CD8-positive, alpha-beta memory T cell (primary cell): ENCODE results near the gene SUPT5H. TPM values are rescaled to one million over a fixed set of nuclear protein-coding genes. Genes with fewer than 3 reads are reported as not detected.

Experiments
- CTCF ChIA-PET: fragments of 350-600 bp; sonication (Branson Sonifier 250); formaldehyde crosslinking; loops from one replicate; lab custom pipeline; 2021; ENCODE audit warnings: antibody characterized with exemption; lab: Charles Lee
- POLR2A ChIA-PET: fragments of 350-600 bp; sonication (Branson Sonifier 250); formaldehyde crosslinking; loops from one replicate; lab custom pipeline; 2021; ENCODE audit warnings: antibody characterized with exemption; lab: Charles Lee
- DNase-seq, 5 donors: peaks; one replicate each; pipeline versions ENCODE4 v3.0.0 to v3.0.0-alpha.2; 2020 to 2022; ENCODE audit warnings: mixed read lengths in 1 of 5
- H3K27ac ChIP-seq: one replicate; pipeline ENCODE4 v1.7.0; 2013; ENCODE audit warnings: low read depth, mild to moderate bottlenecking, low read length, moderate library complexity
- H3K27me3 ChIP-seq: 2 replicates; pipeline ENCODE4 v1.7.0; 2013; ENCODE audit warnings: low read length, mild to moderate bottlenecking; ENCODE audit not compliant: insufficient read depth, poor library complexity, severe bottlenecking
- H3K36me3 ChIP-seq: 2 replicates; pipeline ENCODE4 v1.7.0; 2013; ENCODE audit warnings: mild to moderate bottlenecking, low read length, moderate library complexity; ENCODE audit not compliant: insufficient read depth
- H3K4me1 ChIP-seq: 2 replicates; pipeline ENCODE4 v1.7.0; 2013; ENCODE audit warnings: mild to moderate bottlenecking, low read length, moderate library complexity; ENCODE audit not compliant: insufficient read depth
- H3K4me3 ChIP-seq: 2 replicates; pipeline ENCODE4 v1.7.0; 2013; ENCODE audit warnings: mild to moderate bottlenecking, low read length
- H3K9me3 ChIP-seq: 2 replicates; pipeline ENCODE4 v1.7.0; 2013; ENCODE audit warnings: mild to moderate bottlenecking, low read length
- H3K27ac Mint-ChIP-seq, 8 donors: one replicate each; pipeline ENCODE4 v1.8.0; 2020 to 2021; ENCODE audit warnings: mixed read lengths in 8 of 8, mild to moderate bottlenecking in 6 of 8, inconsistent platforms in 3 of 8, moderate library complexity in 3 of 8
- H3K27me3 Mint-ChIP-seq, 2 donors: one replicate each; pipeline ENCODE4 v1.8.0; 2020 to 2021; ENCODE audit warnings: mixed read lengths in 2 of 2, mild to moderate bottlenecking in 1 of 2, moderate library complexity in 1 of 2
- H3K36me3 Mint-ChIP-seq, 3 donors: one replicate each; pipeline ENCODE4 v1.8.0; 2020 to 2021; ENCODE audit warnings: mixed read lengths in 3 of 3, inconsistent platforms in 1 of 3, mild to moderate bottlenecking in 1 of 3
- H3K4me1 Mint-ChIP-seq, 3 donors: one replicate each; pipeline ENCODE4 v1.8.0; 2020 to 2021; ENCODE audit warnings: mixed read lengths in 3 of 3, inconsistent platforms in 1 of 3, mild to moderate bottlenecking in 1 of 3
- H3K4me3 Mint-ChIP-seq, 7 donors: one replicate each; pipeline ENCODE4 v1.8.0; 2020 to 2021; ENCODE audit warnings: mixed read lengths in 7 of 7, mild to moderate bottlenecking in 6 of 7, moderate library complexity in 4 of 7, inconsistent platforms in 2 of 7
- H3K9me3 Mint-ChIP-seq, 5 donors: one replicate each; pipeline ENCODE4 v1.8.0; 2020 to 2022; ENCODE audit warnings: mixed read lengths in 5 of 5, mild to moderate bottlenecking in 3 of 5, moderate library complexity in 2 of 5, inconsistent platforms in 1 of 5
- polyA plus RNA-seq: library from polyadenylated mRNA; unstranded; fragments of 300-500 nt; fragmentation: Illumina TruSeq; gene quantifications from one replicate; pipeline ENCODE4 v1.2.3, GENCODE V29; 2021
- total RNA-seq, 2 experiments: library from RNA; stranded (reverse); gene quantifications; one replicate each; pipeline ENCODE4 v1.2.3, GENCODE V29; 2021

Gene SUPT5H
- total and polyA plus RNA-seq, 3 experiments from 2014 or later, result 115 to 196 (median 190) TPM

GRCh38 chr19:39406656-39407409, 38.5 kb upstream of the SUPT5H start, which contains the start of gene ZFP36:
Gene ZFP36, plus strand, starts transcription at chr19:39406847. Its CDS starts 58 bp downstream, at chr19:39406905.
- Mint-ChIP-seq H3K36me3 (peaks cover 13 to 41% (median 13%) of the 10 kb centered on the region in 3 donors), H3K27ac (peak within 1 kb of the TSS; percentile 96 to 100 (median 100)), H3K4me3 (peak within 1 kb of the TSS; percentile 89 to 96 (median 92)), H3K4me1 (peaks cover 50 to 67% (median 59%) of the 10 kb centered on the region in 3 donors), H3K9me3 (peaks cover 0 to 21% (median 8%) of the 10 kb centered on the region in 5 donors), H3K27me3 (peaks cover 0 to 36% of the 10 kb centered on the region in 2 donors)
- POLR2A ChIA-PET, result interaction anchor here (1.0 to 4.3 kb wide), 6 partner anchors 9 to 535 kb away, joined by 3 to 96 read pairs (median 12); partner anchors contain the start of genes MED29, PAF1, RPS16 and SAMD4B
- DNase-seq, result peak; percentile 86 to 94 (median 87)
- Histone ChIP-seq H3K9me3 (no peaks in the 10 kb centered on the region), H3K4me1 (peaks cover 60% of the 10 kb centered on the region), H3K36me3 (peaks cover 14% of the 10 kb centered on the region), H3K27ac (peak within 1 kb of the TSS; percentile 97), H3K27me3 (no peaks in the 10 kb centered on the region), H3K4me3 (peak within 1 kb of the TSS; percentile 83)
- CTCF ChIA-PET, result interaction anchor here (1.3 to 4.2 kb wide), 3 partner anchors 10 to 284 kb away, joined by 4 to 70 read pairs (median 7); partner anchors contain the start of genes MED29 and PAF1

- Histone ChIP-seq H3K27ac (peak overlapping the region; percentile 97), H3K4me1 (peaks cover 55% of the 10 kb centered on the region), H3K9me3 (no peaks in the 10 kb centered on the region), H3K4me3 (peak overlapping the region; percentile 83), H3K27me3 (no peaks in the 10 kb centered on the region), H3K36me3 (peaks cover 14% of the 10 kb centered on the region)
- no peak for DNase-seq
- Mint-ChIP-seq H3K4me3 (peak overlapping the region; percentile 89 to 96 (median 92)), H3K9me3 (peaks cover 0 to 21% (median 10%) of the 10 kb centered on the region in 5 donors), H3K36me3 (peaks cover 13 to 44% (median 13%) of the 10 kb centered on the region in 3 donors), H3K27ac (peak overlapping the region; percentile 95 to 100 (median 99)), H3K4me1 (peaks cover 48 to 67% (median 59%) of the 10 kb centered on the region in 3 donors), H3K27me3 (peaks cover 0 to 40% of the 10 kb centered on the region in 2 donors)
- CTCF ChIA-PET, result interaction anchor here (0.6 to 4.2 kb wide), 5 partner anchors 10 to 285 kb away, joined by 3 to 70 read pairs (median 4); partner anchors contain the start of genes MED29 and PAF1
- POLR2A ChIA-PET, result interaction anchor here (0.5 to 4.3 kb wide), 5 partner anchors 10 to 65 kb away, joined by 3 to 96 read pairs (median 19); partner anchors contain the start of genes MED29, PAF1, RPS16 and SAMD4B
These were observed 38.0 kb upstream of the SUPT5H start for GRCh38 chr19:39407410-39407659.

- H3K27me3 Mint-ChIP-seq, result peaks cover 0 to 40% of the 10 kb centered on the region in 2 donors
- CTCF ChIA-PET, result interaction anchor here (0.6 to 4.2 kb wide), 5 partner anchors 11 to 285 kb away, joined by 3 to 70 read pairs (median 4); partner anchors contain the start of genes MED29 and PAF1
- H3K36me3 Mint-ChIP-seq, result peaks cover 13 to 47% (median 13%) of the 10 kb centered on the region in 3 donors
- peak overlapping the region; percentile 89 to 96 (median 92) for H3K4me3 Mint-ChIP-seq
- no peaks in the 10 kb centered on the region for H3K27me3 ChIP-seq
- H3K9me3 ChIP-seq, result no peaks in the 10 kb centered on the region
- H3K36me3 ChIP-seq, result peaks cover 14% of the 10 kb centered on the region
- H3K4me3 ChIP-seq, result peak overlapping the region; percentile 83
- peak overlapping the region; percentile 97 for H3K27ac ChIP-seq
- POLR2A ChIA-PET, result interaction anchor here (0.5 to 4.3 kb wide), 8 partner anchors 7 to 66 kb away, joined by 3 to 96 read pairs (median 11); partner anchors contain the start of genes MED29, PAF1, RPS16 and SAMD4B
- H3K4me1 Mint-ChIP-seq, result peaks cover 45 to 62% (median 54%) of the 10 kb centered on the region in 3 donors
- peak overlapping the region; percentile 95 to 100 (median 99) for H3K27ac Mint-ChIP-seq
- H3K4me1 ChIP-seq, result peaks cover 50% of the 10 kb centered on the region
- peak; percentile 55 to 91 (median 79) for DNase-seq
- H3K9me3 Mint-ChIP-seq, result peaks cover 0 to 21% (median 10%) of the 10 kb centered on the region in 5 donors
These were observed 37.6 kb upstream of the SUPT5H start for GRCh38 chr19:39407660-39408391.

GRCh38 chr19:39408392-39409207, 36.8 kb upstream of the SUPT5H start:
- H3K4me1 Mint-ChIP-seq, result peaks cover 44 to 57% (median 54%) of the 10 kb centered on the region in 3 donors
- H3K4me3 ChIP-seq, result peak overlapping the region; percentile 83
- H3K36me3 ChIP-seq, result peaks cover 14% of the 10 kb centered on the region
- DNase-seq, result peak in 4 of 5 donors; percentile 47 to 59 (median 54)
- peak overlapping the region; percentile 97 for H3K27ac ChIP-seq
- POLR2A ChIA-PET, result interaction anchor here (0.7 to 4.3 kb wide), 7 partner anchors 8 to 66 kb away, joined by 3 to 96 read pairs (median 17); partner anchors contain the start of genes MED29, PAF1, RPS16 and SAMD4B
- H3K4me3 Mint-ChIP-seq, result peak overlapping the region; percentile 89 to 96 (median 92)
- peak overlapping the region; percentile 95 to 100 (median 99) for H3K27ac Mint-ChIP-seq
- H3K27me3 Mint-ChIP-seq, result peaks cover 0 to 40% of the 10 kb centered on the region in 2 donors
- no peaks in the 10 kb centered on the region for H3K27me3 ChIP-seq
- CTCF ChIA-PET, result interaction anchor here (1.3 to 4.2 kb wide), 4 partner anchors 11 to 286 kb away, joined by 4 to 70 read pairs (median 6); partner anchors contain the start of genes MED29 and PAF1
- peaks cover 13 to 47% (median 13%) of the 10 kb centered on the region in 3 donors for H3K36me3 Mint-ChIP-seq
- peaks cover 42% of the 10 kb centered on the region for H3K4me1 ChIP-seq
- H3K9me3 Mint-ChIP-seq, result peaks cover 0 to 21% (median 10%) of the 10 kb centered on the region in 5 donors
- H3K9me3 ChIP-seq, result no peaks in the 10 kb centered on the region

- ChIA-PET POLR2A (interaction anchor here (1.9 to 4.3 kb wide), 4 partner anchors 9 to 26 kb away, joined by 17 to 96 read pairs (median 22); partner anchors contain the start of genes MED29, PAF1 and RPS16), CTCF (interaction anchor here (4.2 kb wide), 1 partner anchor 12 kb away, joined by 70 read pairs; no protein-coding TSS in a partner anchor)
- peak overlapping the region; percentile 86 for H3K4me3 ChIP-seq
- Mint-ChIP-seq H3K9me3 (peaks cover 0 to 21% (median 10%) of the 10 kb centered on the region in 5 donors), H3K4me3 (peak overlapping the region; percentile 89 to 96 (median 92)), H3K27me3 (peaks cover 0 to 40% of the 10 kb centered on the region in 2 donors), H3K4me1 (peaks cover 47 to 58% (median 57%) of the 10 kb centered on the region in 3 donors), H3K36me3 (peaks cover 13 to 53% (median 13%) of the 10 kb centered on the region in 3 donors), H3K27ac (peak overlapping the region; percentile 96 to 100 (median 99))
- H3K4me1 ChIP-seq, result peaks cover 45% of the 10 kb centered on the region
- H3K27me3 ChIP-seq, result no peaks in the 10 kb centered on the region
- H3K9me3 ChIP-seq, result no peaks in the 10 kb centered on the region
- H3K27ac ChIP-seq, result peak overlapping the region; percentile 97
- H3K36me3 ChIP-seq, result peaks cover 14% of the 10 kb centered on the region
- peak; percentile 77 to 90 (median 85) for DNase-seq
These were observed 36.0 kb upstream of the SUPT5H start for GRCh38 chr19:39409208-39410016.
